ENCODE data around the gene DGCR8.

DGCR8 gene

GRCh38 chr22:20054485-20054884, 25.6 kb upstream of the DGCR8 start:
- no peak overlapping the region for H3K4me3 ChIP-seq (ENCODE audit: low read depth in 1 of 2, low read length in 2 of 2)
- H3K9ac ChIP-seq (ENCODE audit: low read length), result no peak overlapping the region
- no peak overlapping the region for H3K27ac ChIP-seq (ENCODE audit: low read depth, low read length)
- no peaks in the 10 kb centered on the region for H3K27me3 ChIP-seq (ENCODE audit: control insufficient read depth in 1 of 2, insufficient read depth in 2 of 2, low read length in 2 of 2)
- peaks cover 46% of the 10 kb centered on the region for H3K36me3 ChIP-seq (ENCODE audit: insufficient read depth, low read length)
- no peaks in the 10 kb centered on the region for H3K4me1 ChIP-seq (ENCODE audit: insufficient read depth, low read length)
- H3K9me3 ChIP-seq (ENCODE audit: low read length), result no peaks in the 10 kb centered on the region

GRCh38 chr22:20055144-20055543, 24.9 kb upstream of the DGCR8 start:
- H3K27me3 ChIP-seq (ENCODE audit: control insufficient read depth in 1 of 2, insufficient read depth in 2 of 2, low read length in 2 of 2), result no peaks in the 10 kb centered on the region
- H3K27ac ChIP-seq (ENCODE audit: low read depth, low read length), result no peak overlapping the region
- H3K36me3 ChIP-seq (ENCODE audit: insufficient read depth, low read length), result peaks cover 48% of the 10 kb centered on the region
- no peak overlapping the region for H3K4me3 ChIP-seq (ENCODE audit: low read depth in 1 of 2, low read length in 2 of 2)
- no peaks in the 10 kb centered on the region for H3K4me1 ChIP-seq (ENCODE audit: insufficient read depth, low read length)
- no peak overlapping the region for H3K9ac ChIP-seq (ENCODE audit: low read length)
- no peaks in the 10 kb centered on the region for H3K9me3 ChIP-seq (ENCODE audit: low read length)

DNA sequence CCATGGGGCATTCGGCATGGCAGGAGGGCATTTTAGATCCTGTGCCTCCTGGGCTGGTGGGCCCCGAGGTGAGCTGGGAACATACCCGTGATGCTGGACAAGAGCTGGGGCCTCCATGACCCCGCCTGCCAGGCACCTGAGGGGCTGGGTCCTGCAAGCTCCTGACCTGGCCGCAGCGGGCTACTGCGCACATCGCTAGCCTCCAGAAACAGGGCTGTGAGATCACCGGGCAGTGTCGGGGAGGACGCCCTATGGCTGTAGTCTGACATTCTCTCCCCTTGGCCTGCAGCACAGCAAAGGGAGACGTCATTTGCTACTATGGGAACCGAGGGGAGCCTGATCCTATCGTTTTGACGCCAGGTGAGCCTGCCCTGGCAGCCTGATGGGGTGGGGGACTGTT, 24.4 kb upstream of the DGCR8 start:
- H3K36me3 ChIP-seq (ENCODE audit: insufficient read depth, low read length), result peaks cover 48% of the 10 kb centered on the region
- no peak overlapping the region for H3K27ac ChIP-seq (ENCODE audit: low read depth, low read length)

DNA sequence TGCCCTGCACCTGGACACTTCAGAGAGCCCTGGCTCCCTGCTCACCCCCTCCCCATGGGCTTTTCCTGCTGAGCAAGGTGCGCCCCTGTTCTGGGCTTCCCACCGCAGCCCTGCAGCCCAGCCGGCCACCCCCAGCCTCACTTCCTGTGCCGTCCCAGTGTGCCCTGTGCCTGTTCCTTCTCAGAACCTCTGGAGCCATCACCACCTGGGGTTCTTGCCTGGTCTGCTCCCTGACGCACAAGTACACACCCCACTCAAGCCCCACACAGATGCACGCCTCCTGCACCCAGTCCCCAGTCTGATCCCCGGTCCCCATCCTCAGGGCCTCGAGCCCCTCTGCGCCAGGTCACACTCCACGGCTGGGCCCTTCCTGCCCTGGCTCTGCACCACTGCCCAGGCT, 23.9 kb upstream of the DGCR8 start:
- no peaks in the 10 kb centered on the region for H3K4me1 ChIP-seq (ENCODE audit: insufficient read depth, low read length)
- H3K36me3 ChIP-seq (ENCODE audit: insufficient read depth, low read length), result peaks cover 49% of the 10 kb centered on the region
- H3K27ac ChIP-seq (ENCODE audit: low read depth, low read length), result no peak overlapping the region
- H3K9me3 ChIP-seq (ENCODE audit: low read length), result no peaks in the 10 kb centered on the region
- no peak overlapping the region for H3K9ac ChIP-seq (ENCODE audit: low read length)
- H3K27me3 ChIP-seq (ENCODE audit: control insufficient read depth in 1 of 2, insufficient read depth in 2 of 2, low read length in 2 of 2), result no peaks in the 10 kb centered on the region
- no peak overlapping the region for H3K4me3 ChIP-seq (ENCODE audit: low read depth in 1 of 2, low read length in 2 of 2)

More for the DNA sequence above, 24.4 kb upstream of the DGCR8 start:
- Histone ChIP-seq H3K9ac (ENCODE audit: low read length) (no peak overlapping the region), H3K4me1 (ENCODE audit: insufficient read depth, low read length) (no peaks in the 10 kb centered on the region), H3K27me3 (ENCODE audit: control insufficient read depth in 1 of 2, insufficient read depth in 2 of 2, low read length in 2 of 2) (no peaks in the 10 kb centered on the region), H3K4me3 (ENCODE audit: low read depth in 1 of 2, low read length in 2 of 2) (no peak overlapping the region), H3K9me3 (ENCODE audit: low read length) (no peaks in the 10 kb centered on the region)

DNA sequence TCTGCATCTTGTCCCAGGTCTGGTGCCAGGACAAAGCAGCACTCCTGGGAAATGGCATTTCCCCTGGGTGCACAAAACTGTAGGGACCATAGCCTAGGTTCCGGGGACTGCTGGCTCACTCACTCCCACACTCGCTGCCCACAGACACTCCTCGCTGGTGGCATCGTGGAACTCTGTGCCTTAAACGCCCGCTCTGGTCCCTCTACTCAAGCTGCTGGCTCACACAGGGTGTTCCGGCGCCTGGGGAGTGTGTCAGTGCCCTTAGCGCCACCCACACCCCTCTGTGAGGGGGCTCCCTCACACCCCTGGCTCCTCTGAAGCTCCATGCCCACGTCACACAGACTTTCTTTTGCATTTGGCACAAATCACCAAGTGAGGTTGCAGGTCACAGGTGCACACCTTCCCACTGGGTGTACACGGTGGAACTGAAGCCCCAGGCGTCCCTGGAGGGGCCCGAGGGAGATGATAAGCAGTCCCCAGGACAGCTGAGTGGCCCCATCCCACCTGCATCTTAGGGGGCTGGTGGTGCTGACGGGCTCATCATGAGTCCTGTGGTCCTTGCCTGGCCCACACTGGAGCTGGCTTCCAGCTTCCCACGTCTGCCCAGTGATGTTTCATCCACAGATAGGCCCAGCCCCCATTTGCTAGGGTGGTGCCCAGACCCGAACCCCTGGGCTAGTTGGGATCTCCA, 23.2 kb upstream of the DGCR8 start:
- no peaks in the 10 kb centered on the region for H3K4me1 ChIP-seq (ENCODE audit: insufficient read depth, low read length)
- H3K9ac ChIP-seq (ENCODE audit: low read length), result no peak overlapping the region
- no peaks in the 10 kb centered on the region for H3K9me3 ChIP-seq (ENCODE audit: low read length)
- no peaks in the 10 kb centered on the region for H3K27me3 ChIP-seq (ENCODE audit: control insufficient read depth in 1 of 2, insufficient read depth in 2 of 2, low read length in 2 of 2)
- H3K36me3 ChIP-seq (ENCODE audit: insufficient read depth, low read length), result peaks cover 55% of the 10 kb centered on the region
- H3K27ac ChIP-seq (ENCODE audit: low read depth, low read length), result no peak overlapping the region
- no peak overlapping the region for H3K4me3 ChIP-seq (ENCODE audit: low read depth in 1 of 2, low read length in 2 of 2)

GRCh38 chr22:20057596-20058268, 22.3 kb upstream of the DGCR8 start:
- H3K4me1 ChIP-seq (ENCODE audit: insufficient read depth, low read length), result no peaks in the 10 kb centered on the region
- no peaks in the 10 kb centered on the region for H3K27me3 ChIP-seq (ENCODE audit: control insufficient read depth in 1 of 2, insufficient read depth in 2 of 2, low read length in 2 of 2)
- no peak overlapping the region for H3K4me3 ChIP-seq (ENCODE audit: low read depth in 1 of 2, low read length in 2 of 2)
- H3K9me3 ChIP-seq (ENCODE audit: low read length), result no peaks in the 10 kb centered on the region
- no peak overlapping the region for H3K9ac ChIP-seq (ENCODE audit: low read length)
- no peak overlapping the region for H3K27ac ChIP-seq (ENCODE audit: low read depth, low read length)
- peaks cover 55% of the 10 kb centered on the region for H3K36me3 ChIP-seq (ENCODE audit: insufficient read depth, low read length)

DNA sequence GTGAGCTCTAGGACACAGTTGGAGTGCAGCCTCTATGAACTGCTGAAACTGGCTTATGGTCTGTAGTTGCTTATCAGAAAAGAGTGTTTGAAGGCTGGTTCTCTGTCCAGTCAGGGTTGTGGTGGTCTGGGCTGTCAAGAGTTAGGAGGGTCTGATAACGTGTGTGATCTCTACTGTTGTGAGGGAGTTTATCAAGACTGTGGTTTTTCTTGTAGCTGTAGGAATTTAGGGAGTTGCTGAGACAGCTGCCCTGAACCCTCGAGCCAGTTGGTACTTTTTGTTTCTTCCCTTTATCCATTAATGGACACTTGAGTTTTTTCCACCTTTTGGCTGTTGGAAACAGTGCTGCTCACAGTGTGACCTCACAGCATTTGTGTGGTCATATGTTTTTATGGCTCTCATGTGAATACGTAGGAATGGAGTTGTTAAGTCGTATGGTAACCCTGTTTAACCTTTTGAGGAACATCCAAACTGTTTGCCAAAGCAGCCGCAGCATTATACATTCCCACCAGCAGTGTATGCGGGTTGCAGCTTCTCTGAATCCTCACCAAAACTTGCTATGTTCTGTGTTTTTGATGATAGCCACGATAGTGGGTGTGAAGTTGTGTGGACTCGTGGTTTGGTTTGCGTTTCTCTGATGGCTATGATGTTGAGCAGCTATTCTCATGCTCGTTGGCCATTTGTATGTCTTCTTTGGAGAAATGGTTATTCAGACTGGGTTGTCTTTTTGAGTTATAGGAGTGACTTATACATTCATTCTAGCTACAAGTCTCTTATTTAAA, 20.9 kb upstream of the DGCR8 start:
- peaks cover 48% of the 10 kb centered on the region for H3K36me3 ChIP-seq (ENCODE audit: insufficient read depth, low read length)
- H3K27me3 ChIP-seq (ENCODE audit: control insufficient read depth in 1 of 2, insufficient read depth in 2 of 2, low read length in 2 of 2), result no peaks in the 10 kb centered on the region
- no peak overlapping the region for H3K27ac ChIP-seq (ENCODE audit: low read depth, low read length)
- H3K9me3 ChIP-seq (ENCODE audit: low read length), result no peaks in the 10 kb centered on the region
- H3K4me3 ChIP-seq (ENCODE audit: low read depth in 1 of 2, low read length in 2 of 2), result no peak overlapping the region
- no peak overlapping the region for H3K9ac ChIP-seq (ENCODE audit: low read length)
- no peaks in the 10 kb centered on the region for H3K4me1 ChIP-seq (ENCODE audit: insufficient read depth, low read length)

DNA sequence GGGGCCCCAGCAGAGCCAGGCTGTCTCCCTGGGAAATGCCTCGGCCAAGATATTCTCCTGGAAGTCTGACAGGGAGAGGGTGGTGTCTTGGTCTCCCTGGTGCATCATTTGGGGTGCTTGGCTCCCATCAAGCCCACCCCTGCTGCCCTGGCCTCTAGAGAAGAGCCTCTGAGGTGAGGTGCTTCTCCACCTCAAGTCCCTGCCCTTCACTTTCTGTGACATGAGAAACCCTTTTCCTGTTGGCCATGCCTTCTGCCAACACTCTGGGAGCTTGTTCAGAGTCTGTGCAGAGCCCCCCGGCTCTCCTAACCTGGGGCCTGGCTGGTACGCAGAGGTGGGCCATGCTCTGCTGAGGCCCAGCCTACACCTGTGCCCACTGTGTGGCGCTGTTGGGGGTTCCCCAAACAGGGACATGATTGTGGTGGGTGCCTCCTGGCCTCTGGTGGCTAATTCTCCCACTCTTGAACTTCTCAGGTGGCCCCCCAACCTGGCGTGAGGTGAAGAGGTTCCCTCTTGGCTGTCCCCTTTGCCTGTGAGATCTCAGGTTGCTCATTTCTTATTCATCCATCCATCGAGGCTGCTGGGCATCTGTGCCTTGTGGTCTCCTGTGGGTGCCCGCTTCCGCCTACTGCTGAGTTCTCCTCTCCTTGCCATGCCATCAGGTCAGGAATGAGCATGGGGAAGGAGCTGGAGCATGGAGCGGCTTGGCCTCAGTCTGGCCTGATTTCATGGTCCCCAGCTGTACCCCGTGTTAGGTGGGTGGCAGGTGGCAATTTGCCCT, 19.2 kb upstream of the DGCR8 start:
- H3K27ac ChIP-seq (ENCODE audit: low read depth, low read length), result no peak overlapping the region
- peaks cover 44% of the 10 kb centered on the region for H3K36me3 ChIP-seq (ENCODE audit: insufficient read depth, low read length)
- H3K9me3 ChIP-seq (ENCODE audit: low read length), result no peaks in the 10 kb centered on the region
- no peak overlapping the region for H3K9ac ChIP-seq (ENCODE audit: low read length)
- H3K4me1 ChIP-seq (ENCODE audit: insufficient read depth, low read length), result no peaks in the 10 kb centered on the region
- no peak overlapping the region for H3K4me3 ChIP-seq (ENCODE audit: low read depth in 1 of 2, low read length in 2 of 2)
- no peaks in the 10 kb centered on the region for H3K27me3 ChIP-seq (ENCODE audit: control insufficient read depth in 1 of 2, insufficient read depth in 2 of 2, low read length in 2 of 2)

GRCh38 chr22:20061481-20061861, 18.6 kb upstream of the DGCR8 start:
- no peak overlapping the region for H3K27ac ChIP-seq (ENCODE audit: low read depth, low read length)
- no peak overlapping the region for H3K4me3 ChIP-seq (ENCODE audit: low read depth in 1 of 2, low read length in 2 of 2)
- no peaks in the 10 kb centered on the region for H3K27me3 ChIP-seq (ENCODE audit: control insufficient read depth in 1 of 2, insufficient read depth in 2 of 2, low read length in 2 of 2)
- H3K4me1 ChIP-seq (ENCODE audit: insufficient read depth, low read length), result no peaks in the 10 kb centered on the region
- peaks cover 40% of the 10 kb centered on the region for H3K36me3 ChIP-seq (ENCODE audit: insufficient read depth, low read length)
- no peak overlapping the region for H3K9ac ChIP-seq (ENCODE audit: low read length)
- no peaks in the 10 kb centered on the region for H3K9me3 ChIP-seq (ENCODE audit: low read length)

DNA sequence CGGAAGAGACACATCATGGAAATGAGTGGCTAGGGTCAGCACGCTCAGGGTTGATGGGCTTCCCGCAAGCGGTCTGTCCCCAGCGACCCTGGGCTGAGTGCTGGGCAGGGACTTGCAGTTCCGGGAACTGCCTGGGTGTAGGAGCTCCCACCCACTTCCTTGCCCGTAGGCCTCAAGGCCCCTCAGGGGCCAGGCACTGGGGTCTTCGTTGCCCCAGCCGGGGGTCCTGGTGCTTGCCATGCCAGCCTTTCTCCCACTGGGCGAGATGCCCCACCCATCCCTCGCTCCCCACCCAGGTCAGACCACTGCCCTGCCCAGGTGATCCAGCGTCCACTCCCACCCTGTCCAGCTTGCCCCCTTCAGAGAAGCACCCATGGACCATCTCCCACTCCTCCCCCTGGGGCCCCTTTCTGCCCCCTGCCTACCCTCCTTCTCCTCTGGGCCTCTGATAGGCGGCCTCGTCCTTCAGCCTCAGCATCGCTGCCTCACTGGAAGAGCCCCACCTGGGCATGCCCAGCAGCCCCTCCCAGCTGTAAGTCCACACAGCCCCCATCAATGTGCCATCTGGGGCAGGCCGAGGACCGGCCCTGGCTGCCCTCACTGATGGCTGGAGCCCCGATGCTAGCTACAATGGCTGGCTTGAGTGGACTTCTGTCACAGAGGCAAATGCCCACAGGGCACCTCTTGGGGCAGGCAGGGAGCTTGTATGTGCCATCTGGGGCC, 17.8 kb upstream of the DGCR8 start:
- H3K4me1 ChIP-seq (ENCODE audit: insufficient read depth, low read length), result no peaks in the 10 kb centered on the region
- H3K27ac ChIP-seq (ENCODE audit: low read depth, low read length), result no peak overlapping the region

GRCh38 chr22:20062766-20063083, 17.3 kb upstream of the DGCR8 start:
- Histone ChIP-seq H3K9me3 (ENCODE audit: low read length) (no peaks in the 10 kb centered on the region), H3K36me3 (ENCODE audit: insufficient read depth, low read length) (peaks cover 29% of the 10 kb centered on the region), H3K27ac (ENCODE audit: low read depth, low read length) (no peak overlapping the region), H3K4me1 (ENCODE audit: insufficient read depth, low read length) (no peaks in the 10 kb centered on the region), H3K27me3 (ENCODE audit: control insufficient read depth in 1 of 2, insufficient read depth in 2 of 2, low read length in 2 of 2) (no peaks in the 10 kb centered on the region), H3K9ac (ENCODE audit: low read length) (no peak overlapping the region), H3K4me3 (ENCODE audit: low read depth in 1 of 2, low read length in 2 of 2) (no peak overlapping the region)

More for the DNA sequence above, 17.8 kb upstream of the DGCR8 start:
- no peaks in the 10 kb centered on the region for H3K9me3 ChIP-seq (ENCODE audit: low read length)
- H3K36me3 ChIP-seq (ENCODE audit: insufficient read depth, low read length), result peaks cover 34% of the 10 kb centered on the region
- H3K4me3 ChIP-seq (ENCODE audit: low read depth in 1 of 2, low read length in 2 of 2), result no peak overlapping the region
- no peaks in the 10 kb centered on the region for H3K27me3 ChIP-seq (ENCODE audit: control insufficient read depth in 1 of 2, insufficient read depth in 2 of 2, low read length in 2 of 2)
- H3K9ac ChIP-seq (ENCODE audit: low read length), result no peak overlapping the region
